HG03575 (cell line): ENCODE data around the gene PRPSAP2.
"Not testable (repeated sequence)": the region's sequence is repeated elsewhere in the genome, so short reads cannot be mapped to it uniquely, and the experiment has no call there.

Experiments used
- ATAC-seq: cut with Tn5 transposase; IDR thresholded peaks from one replicate; pipeline ENCODE4 v1.9.1; 2021; ENCODE audit not compliant: unreplicated experiment, insufficient number of reproducible peaks, low FRiP score; ENCODE audit errors: extremely low read depth

The PRPSAP2 gene

GRCh38 chr17:18866866-18867813 lies 9.2 kb downstream of the PRPSAP2 start:
- ATAC-seq: no peak

GRCh38 chr17:18877104-18877645 lies 19.2 kb downstream of the PRPSAP2 start:
- no peak for ATAC-seq

GRCh38 chr17:18888766-18889290 lies 30.9 kb downstream of the PRPSAP2 start:
- no peak for ATAC-seq

GRCh38 chr17:18889658-18890057 lies 31.7 kb downstream of the PRPSAP2 start:
- ATAC-seq: no peak

GRCh38 chr17:18891541-18891940 lies 33.6 kb downstream of the PRPSAP2 start:
- ATAC-seq: no peak

GRCh38 chr17:18896146-18896545 lies 38.2 kb downstream of the PRPSAP2 start:
- no peak for ATAC-seq

GRCh38 chr17:18896947-18897346 lies 39.0 kb downstream of the PRPSAP2 start:
- ATAC-seq: no peak

- ATAC-seq: no peak
Observed at GRCh38 chr17:18904482-18904881, 46.6 kb downstream of the PRPSAP2 start.

GRCh38 chr17:18905226-18905625 lies 47.3 kb downstream of the PRPSAP2 start:
- ATAC-seq: no peak

GRCh38 chr17:18910326-18910725 lies 52.4 kb downstream of the PRPSAP2 start:
- ATAC-seq: no peak

GRCh38 chr17:18910881-18911280 lies 53.0 kb downstream of the PRPSAP2 start:
- no peak for ATAC-seq

- ATAC-seq: no peak
Observed at GRCh38 chr17:18916816-18917500, 59.0 kb downstream of the PRPSAP2 start.

GRCh38 chr17:18917506-18918032 lies 59.6 kb downstream of the PRPSAP2 start:
- no peak for ATAC-seq

GRCh38 chr17:18919963-18920362 lies 62.0 kb downstream of the PRPSAP2 start:
- ATAC-seq: no peak

- ATAC-seq: no peak
Observed at GRCh38 chr17:18920911-18921441, 63.0 kb downstream of the PRPSAP2 start.

GRCh38 chr17:18921485-18921884 lies 63.6 kb downstream of the PRPSAP2 start:
- ATAC-seq: no peak

- no peak for ATAC-seq
Observed at GRCh38 chr17:18921912-18922451, 64.1 kb downstream of the PRPSAP2 start.

- not testable (repeated sequence) for ATAC-seq
Observed at GRCh38 chr17:18922596-18922995, 64.7 kb downstream of the PRPSAP2 start.

- ATAC-seq: no peak
Observed at GRCh38 chr17:18925187-18925586, 67.3 kb downstream of the PRPSAP2 start.
